K562 (cell line): Measurements from ENCODE around the gene ADD1. TPM values are rescaled to one million over a fixed set of nuclear protein-coding genes. Genes with fewer than 3 reads are reported as not detected.

ENCODE experiments used
- ADNP ChIP-seq: fragments of 200-800 bp; sonication (Bioruptor generic); IDR thresholded peaks from 2 replicates; pipeline ENCODE4 v1.6.1; 2016; ENCODE audit warnings: missing genetic modification characterization, missing compliant biosample characterization
- BCOR ChIP-seq: fragments of 450-650 bp; IDR thresholded peaks from 2 replicates; pipeline ENCODE4 v1.6.1; 2016
- BDP1 ChIP-seq: IDR thresholded peaks from 3 replicates; pipeline ENCODE4 v1.6.1; 2011; ENCODE audit not compliant: insufficient read length, insufficient read depth
- HCFC1 ChIP-seq: IDR thresholded peaks from 2 replicates; pipeline ENCODE4 v1.6.1; 2012; ENCODE audit warnings: low read depth, low read length, improper control_type of control experiment
- RCOR1 ChIP-seq, 2 experiments: IDR thresholded peaks; 2 replicates each; pipeline ENCODE4 v1.6.1; 2012; ENCODE audit warnings: low read depth in 2 of 2, low read length in 2 of 2, borderline replicate concordance in 1 of 2, improper control_type of control experiment in 1 of 2
- ZNF507 ChIP-seq: conservative IDR thresholded peaks from 2 replicates; pipeline ENCODE4 v1.6.1; 2017; ENCODE audit warnings: missing genetic modification characterization, missing compliant biosample characterization
- polyA plus RNA-seq, 8 experiments: library from polyadenylated mRNA; depleted of rRNA in 4 of 8; stranded (reverse) in 5 of 8; unstranded in 3 of 8; fragments of >200 nt; fragmentation: Nextera tagmentation in 2 of 8; fragmentation: Illumina TruSeq in 1 of 8; extraction: Ambion mirVana in 2 of 8; extraction: Trizol in 1 of 8; gene quantifications; 2 replicates each; pipeline versions ENCODE4 v1.2.1 to v1.2.3, GENCODE V29; 2011 to 2014; ENCODE audit warnings: inconsistent platforms in 1 of 8, missing spikeins in 1 of 8
- total RNA-seq, 7 experiments: library from RNA; depleted of rRNA in 6 of 7; stranded (reverse); fragments of >200 nt in 6 of 7; fragmentation: Illumina TruSeq in 2 of 7; extraction: Trizol in 2 of 7; gene quantifications; 2 replicates each; pipeline versions ENCODE4 v1.2.1 to v1.2.3, GENCODE V29; 2011 to 2021; ENCODE audit warnings: low replicate concordance in 1 of 7
- TF ChIP-seq, protein P1 (sequence below), 2 experiments: fragments of 450-650 bp in 1 of 2; sonication (generic) in 1 of 2; formaldehyde crosslinking in 1 of 2; IDR thresholded peaks; 2 replicates each; pipeline versions ENCODE4 v1.7.1 to v1.9.0; 2016 to 2022; ENCODE audit warnings: inconsistent platforms in 1 of 2, mild to moderate bottlenecking in 1 of 2, missing genetic modification reagents in 1 of 2
- TF ChIP-seq, protein P2 (sequence below), 3 experiments: IDR thresholded peaks in 2 of 3; conservative IDR thresholded peaks in 1 of 3; 2 replicates each; pipeline ENCODE4 v1.5.1; 2011 to 2012; ENCODE audit warnings: low read length in 3 of 3, mild to moderate bottlenecking in 3 of 3, control low read depth in 2 of 3, improper control_type of control experiment in 1 of 3, inconsistent platforms in 1 of 3, low read depth in 1 of 3, mixed read lengths in 1 of 3, moderate library complexity in 1 of 3; ENCODE audit not compliant: insufficient read depth in 2 of 3
- TF ChIP-seq, protein P3 (sequence below): fragments of 450-650 bp; formaldehyde crosslinking; IDR thresholded peaks from 2 replicates; pipeline ENCODE4 v1.4.0; 2020; ENCODE audit warnings: mild to moderate bottlenecking, mixed read lengths

Gene ADD1
- total and polyA plus RNA-seq, 9 of the 15 experiments (the other 6 are each of a cell fraction or from before 2014, with no cell fraction given), result 17.5 to 153 (median 74.0) TPM

DNA sequence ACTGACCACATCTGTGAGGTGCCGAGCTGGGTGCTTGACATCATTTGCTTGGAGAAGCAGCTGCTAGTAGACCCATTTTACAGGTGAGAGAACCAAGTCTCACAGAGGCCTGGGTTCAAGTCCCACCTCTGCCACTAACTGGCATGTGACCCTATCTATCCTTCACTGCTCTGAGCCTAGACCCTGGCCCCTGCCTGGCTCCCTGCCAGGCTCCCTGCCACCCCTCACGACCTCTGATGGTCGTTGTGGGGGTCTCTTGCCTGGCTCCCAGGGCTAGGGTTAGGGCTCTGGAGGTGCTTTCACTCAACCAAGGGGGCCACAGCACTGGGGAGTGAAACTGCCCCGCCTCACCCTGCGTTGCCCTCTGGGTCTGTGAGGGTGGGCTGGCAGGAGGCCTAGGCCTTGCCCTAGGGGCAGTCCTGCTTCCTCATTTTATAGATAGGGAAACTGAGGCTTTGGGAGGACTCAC, 7.2 kb upstream of the ADD1 start (continued):
- TF ChIP-seq, protein P1, sequence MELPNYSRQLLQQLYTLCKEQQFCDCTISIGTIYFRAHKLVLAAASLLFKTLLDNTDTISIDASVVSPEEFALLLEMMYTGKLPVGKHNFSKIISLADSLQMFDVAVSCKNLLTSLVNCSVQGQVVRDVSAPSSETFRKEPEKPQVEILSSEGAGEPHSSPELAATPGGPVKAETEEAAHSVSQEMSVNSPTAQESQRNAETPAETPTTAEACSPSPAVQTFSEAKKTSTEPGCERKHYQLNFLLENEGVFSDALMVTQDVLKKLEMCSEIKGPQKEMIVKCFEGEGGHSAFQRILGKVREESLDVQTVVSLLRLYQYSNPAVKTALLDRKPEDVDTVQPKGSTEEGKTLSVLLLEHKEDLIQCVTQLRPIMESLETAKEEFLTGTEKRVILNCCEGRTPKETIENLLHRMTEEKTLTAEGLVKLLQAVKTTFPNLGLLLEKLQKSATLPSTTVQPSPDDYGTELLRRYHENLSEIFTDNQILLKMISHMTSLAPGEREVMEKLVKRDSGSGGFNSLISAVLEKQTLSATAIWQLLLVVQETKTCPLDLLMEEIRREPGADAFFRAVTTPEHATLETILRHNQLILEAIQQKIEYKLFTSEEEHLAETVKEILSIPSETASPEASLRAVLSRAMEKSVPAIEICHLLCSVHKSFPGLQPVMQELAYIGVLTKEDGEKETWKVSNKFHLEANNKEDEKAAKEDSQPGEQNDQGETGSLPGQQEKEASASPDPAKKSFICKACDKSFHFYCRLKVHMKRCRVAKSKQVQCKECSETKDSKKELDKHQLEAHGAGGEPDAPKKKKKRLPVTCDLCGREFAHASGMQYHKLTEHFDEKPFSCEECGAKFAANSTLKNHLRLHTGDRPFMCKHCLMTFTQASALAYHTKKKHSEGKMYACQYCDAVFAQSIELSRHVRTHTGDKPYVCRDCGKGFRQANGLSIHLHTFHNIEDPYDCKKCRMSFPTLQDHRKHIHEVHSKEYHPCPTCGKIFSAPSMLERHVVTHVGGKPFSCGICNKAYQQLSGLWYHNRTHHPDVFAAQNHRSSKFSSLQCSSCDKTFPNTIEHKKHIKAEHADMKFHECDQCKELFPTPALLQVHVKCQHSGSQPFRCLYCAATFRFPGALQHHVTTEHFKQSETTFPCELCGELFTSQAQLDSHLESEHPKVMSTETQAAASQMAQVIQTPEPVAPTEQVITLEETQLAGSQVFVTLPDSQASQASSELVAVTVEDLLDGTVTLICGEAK (IDR thresholded peaks at IDR 0.05), result no peak
- TF ChIP-seq, protein P1 (CRISPR knock-in tag; IDR thresholded peaks at IDR 0.05), result no peak
- TF ChIP-seq BDP1 (no peak), HCFC1 (no peak), RCOR1 (IDR thresholded peaks at IDR 0.05; ENCODE audit: borderline replicate concordance in 1 of 2, low read depth in 2 of 2, low read length in 2 of 2) (0 out of 4 replicates have a peak, but pooled peaks of 1 of the 2 experiments have one; percentile 8), BCOR (peak; percentile 43; the same call in 1 of the 2 replicates), ZNF507 (tag) (no peak), ADNP (tag) (peak; percentile 60; the same call in 1 of the 2 replicates)
- TF ChIP-seq, protein P2, sequence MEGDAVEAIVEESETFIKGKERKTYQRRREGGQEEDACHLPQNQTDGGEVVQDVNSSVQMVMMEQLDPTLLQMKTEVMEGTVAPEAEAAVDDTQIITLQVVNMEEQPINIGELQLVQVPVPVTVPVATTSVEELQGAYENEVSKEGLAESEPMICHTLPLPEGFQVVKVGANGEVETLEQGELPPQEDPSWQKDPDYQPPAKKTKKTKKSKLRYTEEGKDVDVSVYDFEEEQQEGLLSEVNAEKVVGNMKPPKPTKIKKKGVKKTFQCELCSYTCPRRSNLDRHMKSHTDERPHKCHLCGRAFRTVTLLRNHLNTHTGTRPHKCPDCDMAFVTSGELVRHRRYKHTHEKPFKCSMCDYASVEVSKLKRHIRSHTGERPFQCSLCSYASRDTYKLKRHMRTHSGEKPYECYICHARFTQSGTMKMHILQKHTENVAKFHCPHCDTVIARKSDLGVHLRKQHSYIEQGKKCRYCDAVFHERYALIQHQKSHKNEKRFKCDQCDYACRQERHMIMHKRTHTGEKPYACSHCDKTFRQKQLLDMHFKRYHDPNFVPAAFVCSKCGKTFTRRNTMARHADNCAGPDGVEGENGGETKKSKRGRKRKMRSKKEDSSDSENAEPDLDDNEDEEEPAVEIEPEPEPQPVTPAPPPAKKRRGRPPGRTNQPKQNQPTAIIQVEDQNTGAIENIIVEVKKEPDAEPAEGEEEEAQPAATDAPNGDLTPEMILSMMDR (IDR thresholded peaks at IDR 0.05 in 2 of 3, conservative IDR thresholded peaks at IDR 0.05 in 1 of 3; ENCODE audit: insufficient read depth in 2 of 3, low read depth in 1 of 3, low read length in 3 of 3), result no peak
- TF ChIP-seq, protein P3, sequence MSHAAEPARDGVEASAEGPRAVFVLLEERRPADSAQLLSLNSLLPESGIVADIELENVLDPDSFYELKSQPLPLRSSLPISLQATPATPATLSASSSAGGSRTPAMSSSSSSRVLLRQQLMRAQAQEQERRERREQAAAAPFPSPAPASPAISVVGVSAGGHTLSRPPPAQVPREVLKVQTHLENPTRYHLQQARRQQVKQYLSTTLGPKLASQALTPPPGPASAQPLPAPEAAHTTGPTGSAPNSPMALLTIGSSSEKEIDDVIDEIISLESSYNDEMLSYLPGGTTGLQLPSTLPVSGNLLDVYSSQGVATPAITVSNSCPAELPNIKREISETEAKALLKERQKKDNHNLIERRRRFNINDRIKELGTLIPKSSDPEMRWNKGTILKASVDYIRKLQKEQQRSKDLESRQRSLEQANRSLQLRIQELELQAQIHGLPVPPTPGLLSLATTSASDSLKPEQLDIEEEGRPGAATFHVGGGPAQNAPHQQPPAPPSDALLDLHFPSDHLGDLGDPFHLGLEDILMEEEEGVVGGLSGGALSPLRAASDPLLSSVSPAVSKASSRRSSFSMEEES, result no peak
